ENCODE results near the gene TIAM2.

DNA sequence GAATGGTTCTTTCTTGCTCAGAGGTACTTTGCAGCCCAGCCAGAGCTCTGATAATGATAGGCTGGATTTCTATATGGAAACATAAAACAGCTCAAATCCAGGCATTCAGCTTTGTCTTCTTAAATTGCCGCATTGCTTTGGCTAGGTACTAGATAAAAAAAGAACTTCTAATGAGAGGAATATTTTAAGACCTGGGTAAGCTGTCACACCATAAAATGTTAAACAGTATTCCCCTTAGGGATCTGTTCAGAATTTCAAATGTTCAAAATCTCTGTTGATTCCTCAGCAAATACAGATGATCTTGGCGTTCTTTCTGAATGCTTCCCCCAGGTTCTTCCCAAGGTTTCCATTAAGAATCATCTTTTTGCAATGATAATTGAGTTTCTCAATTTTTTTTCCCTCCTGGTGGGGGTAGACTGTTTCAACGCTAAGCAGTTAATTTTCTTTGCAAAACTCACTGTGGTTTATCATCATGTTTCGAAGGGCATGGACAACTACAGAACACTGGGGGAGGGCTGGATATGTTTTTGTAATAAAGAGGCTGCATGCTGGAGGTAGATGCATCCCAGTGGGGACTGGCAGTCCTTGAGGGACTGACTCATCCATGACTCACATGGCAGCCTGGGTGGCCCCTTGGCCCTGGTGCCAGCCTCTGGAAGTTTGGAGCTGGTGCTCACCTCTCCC, 31.0 kb downstream of the TIAM2 start:
- TF ChIP-seq EZH2 (IDR thresholded peaks at IDR 0.05; ENCODE audit: borderline replicate concordance, low read depth, low read length, severe bottlenecking) (no peak), POLR2A (IDR thresholded peaks at IDR 0.05; ENCODE audit: low read depth, low read length) (no peak), POLR2AphosphoS5 (IDR thresholded peaks at IDR 0.05; ENCODE audit: insufficient read depth, low read depth, low read length) (peak; percentile 54), GATA2 (IDR thresholded peaks at IDR 0.05; ENCODE audit: insufficient read depth, insufficient read length, low read depth, low read length) (no peak), MYC (IDR thresholded peaks at IDR 0.05; ENCODE audit: low read depth, low read length) (no peak), FOS (IDR thresholded peaks at IDR 0.05; ENCODE audit: borderline replicate concordance, insufficient read depth, low read length) (peak; percentile 89)
- TF ChIP-seq, protein P1, sequence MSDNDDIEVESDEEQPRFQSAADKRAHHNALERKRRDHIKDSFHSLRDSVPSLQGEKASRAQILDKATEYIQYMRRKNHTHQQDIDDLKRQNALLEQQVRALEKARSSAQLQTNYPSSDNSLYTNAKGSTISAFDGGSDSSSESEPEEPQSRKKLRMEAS (IDR thresholded peaks at IDR 0.05; ENCODE audit: insufficient read depth, insufficient read length): no peak
- TF ChIP-seq, protein P2, sequence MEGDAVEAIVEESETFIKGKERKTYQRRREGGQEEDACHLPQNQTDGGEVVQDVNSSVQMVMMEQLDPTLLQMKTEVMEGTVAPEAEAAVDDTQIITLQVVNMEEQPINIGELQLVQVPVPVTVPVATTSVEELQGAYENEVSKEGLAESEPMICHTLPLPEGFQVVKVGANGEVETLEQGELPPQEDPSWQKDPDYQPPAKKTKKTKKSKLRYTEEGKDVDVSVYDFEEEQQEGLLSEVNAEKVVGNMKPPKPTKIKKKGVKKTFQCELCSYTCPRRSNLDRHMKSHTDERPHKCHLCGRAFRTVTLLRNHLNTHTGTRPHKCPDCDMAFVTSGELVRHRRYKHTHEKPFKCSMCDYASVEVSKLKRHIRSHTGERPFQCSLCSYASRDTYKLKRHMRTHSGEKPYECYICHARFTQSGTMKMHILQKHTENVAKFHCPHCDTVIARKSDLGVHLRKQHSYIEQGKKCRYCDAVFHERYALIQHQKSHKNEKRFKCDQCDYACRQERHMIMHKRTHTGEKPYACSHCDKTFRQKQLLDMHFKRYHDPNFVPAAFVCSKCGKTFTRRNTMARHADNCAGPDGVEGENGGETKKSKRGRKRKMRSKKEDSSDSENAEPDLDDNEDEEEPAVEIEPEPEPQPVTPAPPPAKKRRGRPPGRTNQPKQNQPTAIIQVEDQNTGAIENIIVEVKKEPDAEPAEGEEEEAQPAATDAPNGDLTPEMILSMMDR (IDR thresholded peaks at IDR 0.05; ENCODE audit: extremely low read depth in 1 of 2, insufficient read depth in 1 of 2, low read depth in 1 of 2, low read length in 2 of 2): no peak

Measured in endothelial cell of umbilical vein (primary cell).